Astrocyte (in vitro differentiated cells and primary cell): ENCODE data around the gene SDF2. TPM values are rescaled to one million over a fixed set of nuclear protein-coding genes. Genes with fewer than 3 reads are reported as not detected.

Experiments used
- DNase-seq: peaks from one replicate; pipeline ENCODE4 v3.0.0-alpha.2; 2010; ENCODE audit warnings: low read depth
- FAIRE-seq: peaks from 2 replicates; lab custom pipeline; 2011; peaks lifted over from hg19 to GRCh38; lab: Jason Lieb, UNC
- H2AFZ ChIP-seq: 2 replicates; pipeline ENCODE4 v1.6.0; 2012; ENCODE audit warnings: low read depth, low read length, inconsistent platforms
- H3K27ac ChIP-seq: 2 replicates; pipeline ENCODE4 v1.5.1; 2011; ENCODE audit warnings: low read depth, low read length, inconsistent platforms
- H3K27me3 ChIP-seq: 2 replicates; pipeline ENCODE4 v1.6.0; 2011; ENCODE audit warnings: low read length, inconsistent platforms; ENCODE audit not compliant: insufficient read depth
- H3K36me3 ChIP-seq: 2 replicates; pipeline ENCODE4 v1.5.1; 2011; ENCODE audit warnings: low read length, inconsistent platforms; ENCODE audit not compliant: insufficient read depth
- H3K4me1 ChIP-seq: 2 replicates; pipeline ENCODE4 v1.5.1; 2011; ENCODE audit warnings: low read length, inconsistent platforms; ENCODE audit not compliant: insufficient read depth
- H3K4me2 ChIP-seq: 2 replicates; pipeline ENCODE4 v1.6.0; 2012; ENCODE audit warnings: low read length, inconsistent platforms
- H3K4me3 ChIP-seq: 2 replicates; pipeline ENCODE4 v1.5.1; 2011; ENCODE audit warnings: low read depth, mild to moderate bottlenecking, low read length, inconsistent platforms; ENCODE audit not compliant: insufficient read depth
- H3K79me2 ChIP-seq: 2 replicates; pipeline ENCODE4 v1.6.0; 2012; ENCODE audit warnings: mild to moderate bottlenecking, low read length, inconsistent platforms; ENCODE audit not compliant: insufficient read depth
- H3K9ac ChIP-seq: 2 replicates; pipeline ENCODE4 v1.6.0; 2012; ENCODE audit warnings: mild to moderate bottlenecking, low read length, inconsistent platforms
- H3K9me3 ChIP-seq: 2 replicates; pipeline ENCODE4 v1.5.1; 2012; ENCODE audit warnings: low read depth, mild to moderate bottlenecking, low read length, inconsistent platforms; ENCODE audit not compliant: insufficient read depth
- H4K20me1 ChIP-seq: 2 replicates; pipeline ENCODE4 v1.6.0; 2012; ENCODE audit warnings: low read length, inconsistent platforms; ENCODE audit not compliant: insufficient read depth
- H3K27ac Mint-ChIP-seq: one replicate; pipeline ENCODE4 v1.8.0; 2021; ENCODE audit warnings: mild to moderate bottlenecking, mixed read lengths; ENCODE audit not compliant: unreplicated experiment
- H3K27me3 Mint-ChIP-seq: one replicate; pipeline ENCODE4 v1.8.0; 2021; ENCODE audit warnings: low read depth, mixed read lengths; ENCODE audit not compliant: unreplicated experiment
- H3K36me3 Mint-ChIP-seq: one replicate; pipeline ENCODE4 v1.8.0; 2021; ENCODE audit warnings: low read depth, mixed read lengths; ENCODE audit not compliant: unreplicated experiment
- H3K4me1 Mint-ChIP-seq: one replicate; pipeline ENCODE4 v1.8.0; 2021; ENCODE audit warnings: low read depth, mixed read lengths; ENCODE audit not compliant: unreplicated experiment
- H3K4me3 Mint-ChIP-seq: one replicate; pipeline ENCODE4 v1.8.0; 2021; ENCODE audit warnings: mild to moderate bottlenecking, moderate library complexity, mixed read lengths; ENCODE audit not compliant: unreplicated experiment
- H3K9me3 Mint-ChIP-seq: one replicate; pipeline ENCODE4 v1.8.0; 2021; ENCODE audit warnings: mild to moderate bottlenecking, mixed read lengths; ENCODE audit not compliant: unreplicated experiment
- EZH2 ChIP-seq: IDR thresholded peaks from 2 replicates; pipeline ENCODE4 v1.6.1; 2012; ENCODE audit warnings: mild to moderate bottlenecking, low read length, inconsistent platforms; ENCODE audit not compliant: insufficient read depth
- total RNA-seq: library from RNA; stranded (reverse); gene quantifications from 2 replicates; pipeline ENCODE4 v1.2.1, GENCODE V29; 2021
- TF ChIP-seq, protein P1 (sequence below): IDR thresholded peaks from 2 replicates; pipeline ENCODE4 v1.5.1; 2011; ENCODE audit warnings: low read depth, mild to moderate bottlenecking, inconsistent platforms, low read length, moderate library complexity; ENCODE audit not compliant: insufficient read depth

The SDF2 gene
- total RNA-seq, 1 donor from 2014 or later: 71.2 TPM

GRCh38 chr17:28599311-28600184 is 62.2 kb downstream of the SDF2 start:
- peak overlapping the region; percentile 91 for H3K27ac Mint-ChIP-seq
- no peak for FAIRE-seq
- TF ChIP-seq EZH2: no peak
- TF ChIP-seq, protein P1, sequence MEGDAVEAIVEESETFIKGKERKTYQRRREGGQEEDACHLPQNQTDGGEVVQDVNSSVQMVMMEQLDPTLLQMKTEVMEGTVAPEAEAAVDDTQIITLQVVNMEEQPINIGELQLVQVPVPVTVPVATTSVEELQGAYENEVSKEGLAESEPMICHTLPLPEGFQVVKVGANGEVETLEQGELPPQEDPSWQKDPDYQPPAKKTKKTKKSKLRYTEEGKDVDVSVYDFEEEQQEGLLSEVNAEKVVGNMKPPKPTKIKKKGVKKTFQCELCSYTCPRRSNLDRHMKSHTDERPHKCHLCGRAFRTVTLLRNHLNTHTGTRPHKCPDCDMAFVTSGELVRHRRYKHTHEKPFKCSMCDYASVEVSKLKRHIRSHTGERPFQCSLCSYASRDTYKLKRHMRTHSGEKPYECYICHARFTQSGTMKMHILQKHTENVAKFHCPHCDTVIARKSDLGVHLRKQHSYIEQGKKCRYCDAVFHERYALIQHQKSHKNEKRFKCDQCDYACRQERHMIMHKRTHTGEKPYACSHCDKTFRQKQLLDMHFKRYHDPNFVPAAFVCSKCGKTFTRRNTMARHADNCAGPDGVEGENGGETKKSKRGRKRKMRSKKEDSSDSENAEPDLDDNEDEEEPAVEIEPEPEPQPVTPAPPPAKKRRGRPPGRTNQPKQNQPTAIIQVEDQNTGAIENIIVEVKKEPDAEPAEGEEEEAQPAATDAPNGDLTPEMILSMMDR: no peak
- H3K4me3 ChIP-seq: peak overlapping the region; percentile 83
- no peaks in the 10 kb centered on the region for H3K36me3 ChIP-seq
- no peaks in the 10 kb centered on the region for H3K9me3 ChIP-seq
- H3K9ac ChIP-seq: peak overlapping the region; percentile 91
- no peaks in the 10 kb centered on the region for H3K36me3 Mint-ChIP-seq
- H3K79me2 ChIP-seq: peaks cover 24% of the 10 kb centered on the region
- no peaks in the 10 kb centered on the region for H3K27me3 Mint-ChIP-seq
- H3K4me2 ChIP-seq: peak overlapping the region; percentile 92
- H3K27ac ChIP-seq: peak overlapping the region; percentile 93
- H4K20me1 ChIP-seq: no peaks in the 10 kb centered on the region
- peak; percentile 88 for DNase-seq
- H3K27me3 ChIP-seq: no peaks in the 10 kb centered on the region
- H3K4me1 ChIP-seq: peaks cover 9% of the 10 kb centered on the region
- no peaks in the 10 kb centered on the region for H3K9me3 Mint-ChIP-seq
- peaks cover 4% of the 10 kb centered on the region for H3K4me1 Mint-ChIP-seq
- peak overlapping the region; percentile 88 for H2AFZ ChIP-seq
- H3K4me3 Mint-ChIP-seq: peak overlapping the region; percentile 89

GRCh38 chr17:28598799-28599310 is 62.9 kb downstream of the SDF2 start, which contains the start of gene SPAG5:
Gene SPAG5, minus strand, starts transcription at chr17:28599025. Its CDS starts 79 bp downstream, at chr17:28598946.
- peak; percentile 79 for DNase-seq
- H3K79me2 ChIP-seq: peaks cover 24% of the 10 kb centered on the region
- Mint-ChIP-seq H3K27me3 (no peaks in the 10 kb centered on the region), H3K27ac (peak within 1 kb of the TSS; percentile 91), H3K9me3 (no peaks in the 10 kb centered on the region), H3K36me3 (no peaks in the 10 kb centered on the region), H3K4me3 (peak within 1 kb of the TSS; percentile 89), H3K4me1 (peaks cover 4% of the 10 kb centered on the region)
- H3K4me3 ChIP-seq: peak within 1 kb of the TSS; percentile 83
- H3K9me3 ChIP-seq: no peaks in the 10 kb centered on the region
- H3K4me1 ChIP-seq: peaks cover 9% of the 10 kb centered on the region
- peak within 1 kb of the TSS; percentile 88 for H2AFZ ChIP-seq
- H3K27ac ChIP-seq: peak within 1 kb of the TSS; percentile 93
- H4K20me1 ChIP-seq: no peaks in the 10 kb centered on the region
- no peaks in the 10 kb centered on the region for H3K36me3 ChIP-seq
- peak within 1 kb of the TSS; percentile 92 for H3K4me2 ChIP-seq
- H3K27me3 ChIP-seq: no peaks in the 10 kb centered on the region
- no peak for TF ChIP-seq EZH2
- TF ChIP-seq, protein P1: no peak
- no peak for FAIRE-seq
- H3K9ac ChIP-seq: peak within 1 kb of the TSS; percentile 91
